Activated CD4-positive, alpha-beta T cell treated with anti-CD3 and anti-CD28 coated beads, Interleukin-2, amount 50 U/mL, for 24 hours (primary cell): ENCODE data around the gene TBC1D3D.
"Not testable (repeated sequence)": the region's sequence is repeated elsewhere in the genome, so short reads cannot be mapped to it uniquely, and the experiment has no call there.

Source experiments
- DNase-seq, 2 donors: peaks; one replicate each; pipeline ENCODE4 v3.0.0-alpha.2; 2020; ENCODE audit warnings: low read depth in 1 of 2, low spot score in 1 of 2

TBC1D3D gene

DNA sequence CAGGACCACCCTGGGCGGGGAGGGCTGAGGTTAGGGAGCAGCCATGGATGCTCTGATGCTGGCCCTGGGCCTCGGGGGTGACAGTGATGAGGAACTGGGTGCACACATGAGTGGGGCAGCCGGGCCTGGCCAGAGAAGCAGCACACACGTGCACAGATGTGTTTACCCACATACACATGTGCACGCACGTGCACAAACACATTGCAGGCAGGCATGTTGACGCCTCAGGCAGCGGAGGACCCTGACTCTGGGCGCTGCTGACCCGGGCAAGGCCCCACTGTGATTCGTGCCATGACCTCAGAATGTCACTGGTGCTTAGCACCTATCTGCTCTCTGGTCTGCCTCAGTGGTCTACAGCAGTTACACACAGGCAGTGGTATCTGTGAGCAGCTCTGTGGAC lies at the start of gene TBC1D3D:
TBC1D3D (plus strand) TSS at position 301 of the 400 bp plus-strand sequence. CDS start 1,585 bp downstream, outside the sequence.
- DNase-seq: not testable (repeated sequence)

DNA sequence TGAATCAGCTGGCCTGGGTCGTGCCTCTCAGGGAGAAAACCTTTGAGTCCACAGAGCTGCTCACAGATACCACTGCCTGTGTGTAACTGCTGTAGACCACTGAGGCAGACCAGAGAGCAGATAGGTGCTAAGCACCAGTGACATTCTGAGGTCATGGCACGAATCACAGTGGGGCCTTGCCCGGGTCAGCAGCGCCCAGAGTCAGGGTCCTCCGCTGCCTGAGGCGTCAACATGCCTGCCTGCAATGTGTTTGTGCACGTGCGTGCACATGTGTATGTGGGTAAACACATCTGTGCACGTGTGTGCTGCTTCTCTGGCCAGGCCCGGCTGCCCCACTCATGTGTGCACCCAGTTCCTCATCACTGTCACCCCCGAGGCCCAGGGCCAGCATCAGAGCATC lies 14.8 kb upstream of the TBC1D3D start, which contains the start of gene TBC1D3L:
TBC1D3L (minus strand) TSS at position 101 of the 400 bp plus-strand sequence. CDS start 1,540 bp downstream, outside the sequence.
- not testable (repeated sequence) for DNase-seq
